GM18858 (cell line): Measurements from ENCODE around the gene ZNF750.

ENCODE experiments used
- ATAC-seq: cut with Tn5 transposase; IDR thresholded peaks from one replicate; pipeline ENCODE4 v1.9.1; 2021; ENCODE audit not compliant: unreplicated experiment

Gene ZNF750

GRCh38 chr17:82873521-82873920, 33.7 kb upstream of the ZNF750 start:
- ATAC-seq = no peak

- no peak for ATAC-seq
Observed at GRCh38 chr17:82872591-82873520, 33.0 kb upstream of the ZNF750 start.

- ATAC-seq = no peak
Observed at GRCh38 chr17:82871776-82872561, 32.1 kb upstream of the ZNF750 start.

- ATAC-seq = peak; percentile 68
Observed at GRCh38 chr17:82871056-82871775, 31.4 kb upstream of the ZNF750 start.

- ATAC-seq = no peak
Observed at GRCh38 chr17:82870541-82870940, 30.7 kb upstream of the ZNF750 start.

- ATAC-seq = no peak
Observed at GRCh38 chr17:82870091-82870491, 30.3 kb upstream of the ZNF750 start.

- no peak for ATAC-seq
Observed at GRCh38 chr17:82869536-82869935, 29.7 kb upstream of the ZNF750 start.

GRCh38 chr17:82868715-82869131, 28.9 kb upstream of the ZNF750 start:
- ATAC-seq = no peak

GRCh38 chr17:82867763-82868325, 28.0 kb upstream of the ZNF750 start:
- no peak for ATAC-seq

GRCh38 chr17:82866590-82867191, 26.9 kb upstream of the ZNF750 start:
- ATAC-seq = no peak

GRCh38 chr17:82865774-82866395, 26.1 kb upstream of the ZNF750 start:
- ATAC-seq = no peak

GRCh38 chr17:82865274-82865673, 25.5 kb upstream of the ZNF750 start:
- ATAC-seq = no peak

- ATAC-seq = no peak
Observed at GRCh38 chr17:82864713-82865248, 25.0 kb upstream of the ZNF750 start.

- ATAC-seq = peak; percentile 68
Observed at GRCh38 chr17:82863941-82864712, 24.3 kb upstream of the ZNF750 start.

GRCh38 chr17:82863383-82863940, 23.6 kb upstream of the ZNF750 start:
- ATAC-seq = no peak

GRCh38 chr17:82862737-82863382, 23.0 kb upstream of the ZNF750 start:
- ATAC-seq = no peak

- no peak for ATAC-seq
Observed at GRCh38 chr17:82862191-82862590, 22.4 kb upstream of the ZNF750 start.

- no peak for ATAC-seq
Observed at GRCh38 chr17:82861393-82861775, 21.6 kb upstream of the ZNF750 start.
